Stimulated activated CD8-positive, alpha-beta memory T cell treated with anti-CD3 and anti-CD28 coated beads, Interleukin-7, amount 100 ng/mL, for 4 hours (primary cell): Measurements from ENCODE around the gene C3orf18.
"Not testable (repeated sequence)": the region's sequence is repeated elsewhere in the genome, so short reads cannot be mapped to it uniquely, and the experiment has no call there.

Experiments
- DNase-seq, 2 donors: peaks; one replicate each; pipeline ENCODE4 v3.0.0-alpha.2; 2020; ENCODE audit warnings: low read depth in 2 of 2

The C3orf18 gene

DNA sequence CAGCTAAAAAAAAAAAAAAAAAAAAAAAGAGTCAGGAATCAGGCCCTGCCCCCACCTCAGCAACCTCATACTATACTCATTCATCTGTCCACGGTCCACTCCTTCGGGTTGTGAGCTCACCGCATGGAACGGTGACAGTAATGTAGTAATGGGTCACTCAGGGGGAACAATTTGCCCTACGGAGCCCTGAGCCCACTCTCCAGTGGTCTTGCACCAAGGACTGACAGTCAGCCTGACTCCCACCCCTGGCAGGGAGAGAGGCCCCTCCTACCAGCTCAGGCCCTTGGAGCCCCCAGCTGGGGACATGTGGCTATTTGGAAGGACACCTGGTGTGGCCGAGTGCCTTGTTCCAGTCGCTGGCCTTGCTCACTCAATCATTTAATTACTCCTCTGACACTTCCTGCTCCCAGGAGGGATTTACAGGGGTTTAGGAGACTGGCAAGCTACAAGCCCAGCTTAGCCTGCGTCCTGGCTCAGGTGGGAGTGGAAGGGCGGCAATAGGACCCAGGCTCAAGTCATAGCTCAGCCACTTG, 44.2 kb downstream of the C3orf18 start:
- no peak for DNase-seq

DNA sequence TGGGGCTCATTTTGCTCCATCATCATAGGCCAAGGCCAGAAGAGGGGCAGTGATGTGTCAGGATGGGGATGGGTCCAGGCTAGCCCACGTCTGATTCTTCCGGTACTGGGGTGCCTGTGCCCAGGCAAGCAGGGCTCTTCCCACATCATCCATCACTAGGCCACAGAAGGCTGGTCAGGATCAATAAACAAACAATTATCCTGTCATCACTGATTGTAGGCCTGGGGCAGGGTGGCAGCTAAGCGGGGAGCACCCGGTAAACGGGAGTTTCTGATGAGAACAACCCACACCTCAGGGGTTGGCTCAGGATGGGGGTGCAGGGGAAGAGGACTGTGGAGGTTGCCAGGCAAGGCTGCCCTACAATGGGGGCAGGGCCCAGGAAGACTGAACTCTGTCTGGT, 46.0 kb downstream of the C3orf18 start:
- DNase-seq, result no peak

DNA sequence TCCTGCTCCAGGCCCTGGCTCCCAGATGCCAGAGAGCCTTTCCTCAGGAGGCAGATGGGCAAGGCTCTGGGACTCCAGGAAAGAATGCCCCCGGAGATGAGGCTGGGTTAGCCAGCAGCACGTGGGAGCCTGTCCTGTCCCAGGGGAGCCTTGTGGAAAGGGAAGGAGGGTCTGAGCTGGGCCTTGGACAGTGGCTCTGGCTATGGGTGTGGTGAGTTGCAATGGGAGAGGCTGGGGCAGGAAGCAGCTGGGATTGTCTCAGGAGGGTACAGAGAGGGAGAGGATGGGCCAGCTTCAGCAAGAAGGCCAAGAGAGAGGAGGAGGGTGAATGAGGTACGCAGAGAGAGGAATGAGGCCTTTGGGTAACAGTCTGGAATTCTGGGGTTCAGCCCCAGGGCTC, 46.7 kb downstream of the C3orf18 start:
- DNase-seq, result no peak

DNA sequence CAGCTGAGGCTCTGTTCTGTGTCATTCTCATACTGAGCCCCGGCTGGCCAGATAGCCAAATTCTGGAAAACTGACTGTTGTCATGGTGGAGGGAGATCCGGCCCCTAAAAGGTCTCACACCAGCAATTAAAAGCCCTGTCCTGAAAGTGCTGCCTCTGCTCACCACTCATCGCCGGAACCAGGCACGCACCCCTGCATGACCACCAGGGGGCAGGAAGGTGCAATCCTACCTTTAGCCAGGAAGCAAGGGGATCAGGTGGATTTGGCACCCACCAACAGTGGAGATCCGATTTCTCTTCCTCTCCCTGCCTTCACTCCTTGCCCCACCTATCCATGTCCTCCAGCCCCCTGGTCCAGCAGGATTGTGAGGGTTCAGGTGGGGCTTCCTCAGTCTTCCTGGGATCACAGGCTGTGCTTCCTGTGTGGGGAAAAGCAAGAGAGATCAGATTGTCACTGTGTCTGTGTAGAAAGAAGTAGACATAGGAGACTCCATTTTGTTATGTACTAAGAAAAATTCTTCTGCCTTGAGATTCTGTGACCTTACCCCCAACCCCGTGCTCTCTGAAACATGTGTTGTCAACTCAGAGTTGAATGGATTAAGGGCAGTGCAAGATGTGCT, 48.0 kb downstream of the C3orf18 start:
- peak; percentile 45 to 57 for DNase-seq

DNA sequence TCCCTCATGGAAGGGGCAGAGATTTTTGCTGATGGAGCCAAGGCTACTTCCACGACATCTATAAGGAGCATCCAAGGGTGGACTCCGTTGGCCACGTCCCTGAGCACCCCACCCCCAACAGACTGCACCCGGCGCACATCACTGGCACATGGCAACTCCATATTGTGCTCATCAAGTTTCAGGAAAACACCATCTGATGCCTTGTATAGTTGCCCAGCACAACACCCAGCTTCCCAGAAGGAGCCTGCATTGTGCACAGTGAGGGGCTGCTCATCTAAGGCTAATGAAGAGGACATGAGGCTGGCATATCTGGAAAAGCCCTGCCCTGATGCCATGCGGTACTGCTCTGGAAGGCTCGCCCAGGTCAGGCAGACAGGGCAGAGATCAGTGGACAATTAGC, 49.1 kb downstream of the C3orf18 start:
- no peak for DNase-seq

DNA sequence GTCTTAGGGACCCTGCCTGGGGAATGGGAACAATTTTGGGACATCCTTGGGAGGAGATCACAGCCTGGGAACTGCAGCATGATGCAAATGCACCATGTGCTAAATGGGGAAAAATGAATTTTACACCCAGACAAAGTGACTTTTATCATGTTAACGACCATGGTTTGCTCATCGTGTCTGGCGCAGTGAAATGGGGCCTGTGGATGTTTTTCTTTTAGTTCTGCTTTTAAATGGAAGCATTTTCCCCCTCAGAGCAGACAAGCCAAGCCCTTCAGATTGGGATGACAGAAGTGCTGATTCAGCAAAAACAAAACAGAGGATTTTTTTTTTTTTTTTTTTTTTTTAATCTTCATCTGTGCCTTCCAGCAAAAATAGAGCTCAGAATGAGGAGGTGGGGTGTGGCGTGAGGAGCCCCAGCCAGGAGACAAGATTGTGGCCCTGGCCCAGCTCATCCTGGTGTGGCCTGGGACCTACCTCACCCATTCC, 49.8 kb downstream of the C3orf18 start:
- DNase-seq, result no peak

DNA sequence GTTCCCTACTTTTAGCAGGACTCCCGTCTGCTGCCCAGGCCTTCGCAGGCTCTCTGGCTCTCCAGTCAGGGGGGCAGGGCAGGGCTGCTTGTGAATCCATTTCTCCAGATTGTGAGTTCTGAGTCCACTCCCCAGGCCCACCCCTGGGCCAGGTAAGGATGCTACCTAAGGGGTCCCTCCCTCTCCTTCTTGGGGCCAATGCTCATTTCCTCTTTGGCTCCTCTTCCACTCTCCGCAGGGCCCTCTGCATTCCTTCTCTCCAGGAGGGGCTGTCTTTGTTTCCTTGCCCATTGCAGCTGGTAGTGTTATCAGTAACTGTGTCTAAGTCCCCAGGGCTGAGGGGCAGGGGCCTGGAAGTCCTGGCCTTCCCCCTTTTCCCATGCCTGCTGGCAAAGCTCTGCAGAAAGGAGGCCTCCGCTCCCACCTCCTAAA, 51.1 kb downstream of the C3orf18 start:
- no peak for DNase-seq

DNA sequence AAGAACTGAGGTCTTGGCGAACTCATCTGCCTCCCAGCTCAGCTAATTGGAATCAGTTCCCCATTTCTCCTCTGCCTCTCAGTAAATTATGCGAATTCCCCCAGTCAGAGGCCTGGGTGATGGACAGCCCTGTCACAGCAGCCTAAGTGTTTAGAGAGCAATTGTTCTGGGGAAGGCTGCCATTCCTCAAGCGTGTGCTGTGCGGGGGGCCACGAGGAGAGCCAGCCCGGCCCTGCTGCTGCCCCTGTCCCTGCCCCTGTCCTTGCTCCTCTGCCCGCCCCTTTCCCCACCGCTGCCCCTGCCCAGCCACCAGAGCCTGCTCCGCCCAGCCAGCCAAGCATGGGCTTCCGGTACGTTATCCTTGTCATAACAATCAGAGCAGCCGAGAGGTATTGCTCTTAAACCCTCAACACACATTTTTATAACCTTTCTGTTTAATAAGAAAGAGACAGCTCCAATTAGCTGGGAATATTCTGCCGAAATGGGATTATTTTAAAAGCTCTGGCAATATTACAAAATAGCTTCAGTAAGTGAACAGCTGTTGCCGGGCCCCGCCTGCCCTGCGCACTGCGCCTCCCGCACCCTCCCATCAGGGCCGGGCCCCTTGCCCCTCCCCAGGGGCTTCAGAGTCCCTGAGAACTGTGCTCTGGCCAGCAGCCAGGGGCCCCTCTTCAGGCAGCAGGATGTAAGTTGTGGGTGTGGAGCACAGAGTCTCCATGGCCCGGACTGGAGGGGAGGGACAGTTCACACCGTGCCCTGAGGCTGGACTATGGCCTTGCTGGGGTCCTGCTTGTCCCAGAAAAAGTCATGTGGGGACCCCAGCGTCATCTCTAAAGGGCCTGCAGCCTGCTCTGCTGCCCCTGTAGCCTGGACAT, 51.7 kb downstream of the C3orf18 start:
- DNase-seq, result no peak

DNA sequence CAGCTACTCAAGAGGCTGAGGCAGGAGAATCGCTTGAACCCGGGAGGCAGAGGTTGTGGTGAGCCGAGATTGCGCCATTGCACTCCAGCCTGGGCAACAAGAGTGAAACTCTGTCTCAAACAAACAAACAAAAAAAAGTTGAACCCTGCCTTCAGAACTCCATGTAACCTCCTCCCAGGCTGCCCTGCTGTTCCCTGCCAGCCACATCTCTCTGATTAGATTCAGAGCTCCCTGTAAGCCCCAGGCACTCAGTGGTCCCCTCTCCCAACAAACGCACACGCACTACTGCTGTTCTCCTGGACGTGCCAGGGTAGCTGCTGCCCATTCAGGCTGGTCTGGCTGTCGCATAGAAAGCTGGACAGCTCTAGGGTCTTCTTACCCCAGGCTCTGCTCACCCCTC, 54.6 kb downstream of the C3orf18 start:
- DNase-seq, result not testable (repeated sequence)

DNA sequence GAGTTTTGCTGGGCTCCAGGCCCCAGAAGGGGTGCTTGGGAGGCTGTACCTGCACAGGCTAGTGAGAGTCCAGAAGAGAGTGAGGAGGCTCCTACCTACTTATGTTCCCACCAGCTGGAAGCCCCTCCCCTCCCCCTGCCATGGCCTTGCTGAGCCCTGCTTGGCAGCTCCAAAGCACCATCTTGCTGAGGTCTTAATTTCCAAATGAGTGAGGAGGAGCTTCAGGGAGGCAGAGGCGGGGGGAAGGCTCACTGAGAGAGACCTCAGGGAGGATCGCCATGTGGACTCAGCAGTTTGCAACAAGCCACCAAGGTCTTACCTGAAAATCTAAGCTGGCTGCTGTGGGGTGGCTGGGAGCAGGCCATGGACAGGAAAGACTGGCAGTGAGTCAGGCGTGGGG, 55.4 kb downstream of the C3orf18 start:
- DNase-seq, result no peak

DNA sequence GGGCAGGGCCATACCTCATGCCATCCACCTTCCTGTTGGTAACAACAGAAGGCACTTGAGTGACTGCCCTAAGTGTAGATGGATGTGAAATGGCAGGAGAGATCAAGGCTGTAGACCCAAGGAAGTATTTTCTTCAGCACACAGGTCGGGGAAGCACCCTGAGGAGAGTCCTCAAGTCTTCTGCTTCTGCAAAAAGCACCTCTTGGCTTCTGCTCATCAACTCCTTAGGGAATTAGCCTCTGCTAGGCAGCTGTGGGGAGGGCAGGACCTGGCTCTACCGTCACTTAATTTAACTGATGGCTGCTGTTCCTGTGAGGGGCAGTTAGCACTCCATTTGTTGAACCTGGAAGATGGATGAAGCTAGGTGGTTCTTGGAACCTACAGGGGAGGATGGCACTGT, 57.2 kb downstream of the C3orf18 start:
- no peak for DNase-seq

DNA sequence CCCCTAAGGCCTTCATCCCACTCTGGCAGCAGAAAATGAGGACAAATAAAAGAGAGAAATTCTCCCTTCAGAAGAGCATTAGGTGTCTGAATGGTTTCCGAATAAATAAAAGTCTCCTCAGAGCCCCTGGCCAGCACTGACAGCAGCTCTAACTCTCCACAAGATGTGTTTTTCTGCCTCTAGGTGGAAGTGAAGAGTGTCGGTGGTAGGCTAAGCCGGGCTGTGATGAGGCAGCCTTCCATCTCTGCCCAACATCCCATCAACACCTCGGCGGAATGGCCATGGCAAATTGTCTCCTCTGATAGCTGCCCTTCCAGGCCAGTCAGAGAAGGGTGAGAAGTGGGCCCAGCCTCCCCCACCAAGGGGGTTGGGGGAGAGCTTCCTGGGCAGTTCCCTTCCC, 57.8 kb downstream of the C3orf18 start:
- DNase-seq, result no peak

DNA sequence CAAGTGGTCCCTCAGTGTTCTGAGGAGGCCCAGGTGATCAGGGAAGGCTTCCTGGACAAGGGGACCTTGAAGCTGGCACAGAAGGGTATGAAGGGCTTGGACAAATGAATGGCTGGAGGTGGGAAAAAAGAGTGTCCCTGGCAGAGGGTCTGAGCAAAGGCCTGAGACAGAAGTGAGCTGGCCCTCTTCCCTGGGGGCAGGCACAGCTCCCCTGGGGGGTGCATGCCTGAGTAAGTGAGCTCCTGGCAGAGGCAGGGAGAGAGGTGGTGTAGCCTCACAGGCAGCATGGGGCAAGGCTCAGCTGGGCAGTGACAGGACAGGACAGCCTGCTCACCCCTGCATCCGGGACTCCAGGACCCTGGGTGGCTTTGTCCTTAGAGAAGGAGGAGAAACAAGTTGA, 58.7 kb downstream of the C3orf18 start:
- no peak for DNase-seq
